ENCODE measurements around the gene PCDH19. TPM values are rescaled to one million over a fixed set of nuclear protein-coding genes. Genes with fewer than 3 reads are reported as not detected.
"Not testable (repeated sequence)": the region's sequence is repeated elsewhere in the genome, so short reads cannot be mapped to it uniquely, and the experiment has no call there.

Gene PCDH19
- total and polyA plus RNA-seq, 12 donors, result 0.15 to 1.8 (median 0.63) TPM

DNA sequence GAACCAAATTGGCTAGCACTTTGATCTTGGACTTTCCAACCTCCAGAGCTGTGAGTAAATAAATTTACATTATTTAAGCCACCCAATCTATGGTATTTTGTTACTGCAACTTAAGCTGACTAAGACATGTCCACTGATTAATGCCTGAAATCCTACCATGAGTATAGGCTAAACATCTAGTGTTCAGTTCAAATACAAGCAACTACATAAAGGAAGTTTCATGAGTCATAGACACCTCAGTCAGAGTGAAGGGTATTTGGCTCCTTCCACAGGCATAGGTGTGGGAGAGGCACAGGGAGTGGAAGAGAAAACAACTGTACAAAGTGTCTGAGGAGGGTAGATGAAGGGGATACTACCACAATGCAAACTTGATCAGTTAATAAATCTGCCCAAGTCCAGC lies 35.5 kb upstream of the PCDH19 start:
- H3K27ac ChIP-seq, result no peak overlapping the region
- ATAC-seq, result no peak
- H3K27me3 ChIP-seq, result peaks cover 0 to 21% (median 0%) of the 10 kb centered on the region in 7 donors
- H3K4me1 ChIP-seq, result peaks cover 0 to 11% (median 1%) of the 10 kb centered on the region in 9 donors
- H3K9me3 ChIP-seq, result no peaks in the 10 kb centered on the region
- intact Hi-C loops (cut with DNase I), result loop anchor here in 2 of 10 donors (10.0 kb wide), 3 partner anchors 69 to 189 kb away; partner anchors contain the start of gene TSPAN6 (in 1 of the 2)
- TF ChIP-seq, protein P1, sequence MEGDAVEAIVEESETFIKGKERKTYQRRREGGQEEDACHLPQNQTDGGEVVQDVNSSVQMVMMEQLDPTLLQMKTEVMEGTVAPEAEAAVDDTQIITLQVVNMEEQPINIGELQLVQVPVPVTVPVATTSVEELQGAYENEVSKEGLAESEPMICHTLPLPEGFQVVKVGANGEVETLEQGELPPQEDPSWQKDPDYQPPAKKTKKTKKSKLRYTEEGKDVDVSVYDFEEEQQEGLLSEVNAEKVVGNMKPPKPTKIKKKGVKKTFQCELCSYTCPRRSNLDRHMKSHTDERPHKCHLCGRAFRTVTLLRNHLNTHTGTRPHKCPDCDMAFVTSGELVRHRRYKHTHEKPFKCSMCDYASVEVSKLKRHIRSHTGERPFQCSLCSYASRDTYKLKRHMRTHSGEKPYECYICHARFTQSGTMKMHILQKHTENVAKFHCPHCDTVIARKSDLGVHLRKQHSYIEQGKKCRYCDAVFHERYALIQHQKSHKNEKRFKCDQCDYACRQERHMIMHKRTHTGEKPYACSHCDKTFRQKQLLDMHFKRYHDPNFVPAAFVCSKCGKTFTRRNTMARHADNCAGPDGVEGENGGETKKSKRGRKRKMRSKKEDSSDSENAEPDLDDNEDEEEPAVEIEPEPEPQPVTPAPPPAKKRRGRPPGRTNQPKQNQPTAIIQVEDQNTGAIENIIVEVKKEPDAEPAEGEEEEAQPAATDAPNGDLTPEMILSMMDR (IDR thresholded peaks at IDR 0.05), result no peak
- no peaks in the 10 kb centered on the region for H3K36me3 ChIP-seq
- DNase-seq, result no peak
- H3K4me3 ChIP-seq, result no peak overlapping the region

DNA sequence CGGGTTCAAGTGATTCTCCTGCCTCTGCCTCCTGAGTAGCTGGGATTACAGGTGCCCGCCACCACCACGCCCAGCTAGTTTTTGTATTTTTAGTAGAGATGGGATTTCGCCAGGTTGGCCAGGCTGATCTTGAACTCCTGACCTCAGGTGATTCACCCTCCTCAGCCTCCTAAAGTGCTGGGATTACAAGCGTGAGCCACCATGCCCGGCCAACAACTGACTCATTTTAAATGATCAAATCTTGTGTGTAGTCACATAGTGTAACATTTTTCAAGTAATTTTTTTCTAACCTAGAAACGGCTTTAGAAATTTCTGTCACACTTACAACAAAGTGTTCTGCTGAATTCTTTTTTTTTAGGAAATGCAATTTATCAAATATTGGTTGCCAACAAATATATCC lies 31.2 kb upstream of the PCDH19 start:
- peaks cover 0 to 16% (median 0%) of the 10 kb centered on the region in 7 donors for H3K27me3 ChIP-seq
- not testable (repeated sequence) for ATAC-seq, H3K27ac ChIP-seq, H3K9me3 ChIP-seq, H3K36me3 ChIP-seq, H3K4me1 ChIP-seq, DNase-seq, H3K4me3 ChIP-seq
- 87 to 94% methylated on average over 7 of the region's 7 CpGs for WGBS, 2 donors
- intact Hi-C loops (cut with DNase I), result loop anchor here in 2 of 10 donors (10.0 kb wide), 3 partner anchors 73 to 193 kb away; partner anchors contain the start of gene TSPAN6 (in 1 of the 2)

DNA sequence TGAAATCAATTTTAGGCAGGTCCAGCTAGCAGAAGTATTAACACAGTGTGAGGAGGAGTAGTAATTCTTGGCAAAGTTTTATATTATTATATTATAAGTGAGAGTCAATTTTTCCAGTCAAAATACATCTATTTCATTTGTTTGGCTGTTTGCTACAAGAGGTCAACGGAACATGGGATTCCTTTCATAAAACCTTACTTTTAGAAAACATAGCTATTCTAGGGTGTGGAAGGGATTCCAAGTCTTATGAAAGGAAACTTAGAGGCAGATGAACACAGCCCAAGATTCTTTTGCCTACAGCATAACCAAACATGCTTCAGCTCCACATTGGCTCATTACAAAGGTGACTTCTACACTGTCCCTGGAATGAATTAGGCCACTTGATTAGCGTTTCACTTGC lies 29.9 kb upstream of the PCDH19 start:
- H3K9me3 ChIP-seq, result no peaks in the 10 kb centered on the region
- no peak for DNase-seq
- WGBS, 2 donors, result 87 to 89% methylated on average over 2 of the region's 2 CpGs
- H3K27ac ChIP-seq, result no peak overlapping the region
- intact Hi-C loops (cut with DNase I), result loop anchor here in 2 of 10 donors (10.0 kb wide), 3 partner anchors 75 to 195 kb away; partner anchors contain the start of gene TSPAN6 (in 1 of the 2)
- no peaks in the 10 kb centered on the region for H3K36me3 ChIP-seq
- no peak for ATAC-seq
- peaks cover 0 to 9% (median 0%) of the 10 kb centered on the region in 7 donors for H3K27me3 ChIP-seq
- H3K4me1 ChIP-seq, result no peaks in the 10 kb centered on the region
- H3K4me3 ChIP-seq, result no peak overlapping the region
- TF ChIP-seq, protein P1 (IDR thresholded peaks at IDR 0.05), result no peak

DNA sequence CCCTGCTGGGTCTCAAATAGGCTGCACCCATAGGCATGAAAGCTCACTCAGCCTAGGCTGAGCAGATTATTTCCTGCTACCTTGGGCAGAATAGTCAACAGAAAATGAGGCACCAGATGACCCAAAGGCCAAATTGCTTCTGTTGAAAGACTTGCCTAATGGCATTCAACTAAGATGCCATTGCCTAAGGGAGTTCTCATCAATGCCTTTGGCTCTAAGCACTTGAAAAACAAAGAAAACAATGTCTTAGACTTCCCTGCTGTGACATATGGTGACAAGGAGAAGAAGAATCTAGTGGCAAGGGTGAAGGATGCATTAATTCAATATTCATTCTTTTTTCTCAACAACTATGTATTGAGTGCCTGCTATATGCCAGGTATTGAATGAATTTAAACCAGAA lies 25.7 kb upstream of the PCDH19 start:
- Histone ChIP-seq H3K4me1 (no peaks in the 10 kb centered on the region), H3K4me3 (no peak overlapping the region), H3K27me3 (peaks cover 0 to 20% (median 0%) of the 10 kb centered on the region in 7 donors), H3K36me3 (no peaks in the 10 kb centered on the region), H3K9me3 (no peaks in the 10 kb centered on the region), H3K27ac (no peak overlapping the region)
- ATAC-seq, result no peak
- DNase-seq, result no peak
- TF ChIP-seq, protein P1 (IDR thresholded peaks at IDR 0.05), result no peak
- intact Hi-C loops (cut with DNase I), result no loop called here

DNA sequence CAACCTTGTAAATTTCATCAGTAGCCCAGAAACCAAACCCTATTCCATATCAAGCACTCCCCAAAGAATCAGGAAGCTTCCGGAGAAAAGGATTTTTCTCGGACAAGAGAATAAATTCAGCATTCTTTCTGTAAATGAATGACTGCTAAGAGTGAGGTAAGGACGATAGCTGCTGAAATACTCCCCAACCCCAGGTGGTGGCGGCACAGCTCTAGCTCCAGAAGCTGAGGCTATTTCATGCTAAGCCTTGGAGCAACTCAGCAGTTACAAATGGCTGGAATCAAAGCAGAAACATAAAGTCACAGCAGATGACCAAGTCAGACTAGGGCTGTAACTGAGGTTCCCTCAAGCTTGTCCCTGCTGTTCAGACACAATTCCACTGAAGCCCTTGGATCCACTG lies 13.9 kb upstream of the PCDH19 start:
- no peak overlapping the region for H3K27ac ChIP-seq
- no peak for ATAC-seq

More for the DNA sequence above, 13.9 kb upstream of the PCDH19 start:
- H3K36me3 ChIP-seq, result no peaks in the 10 kb centered on the region
- no peak overlapping the region for H3K4me3 ChIP-seq
- H3K4me1 ChIP-seq, result peaks cover 0 to under 1% (median 0%) of the 10 kb centered on the region in 9 donors
- peaks cover 0 to 3% (median 0%) of the 10 kb centered on the region in 11 donors for H3K9me3 ChIP-seq
- intact Hi-C loops (cut with DNase I), result no loop called here
- H3K27me3 ChIP-seq, result peaks cover 0 to 6% (median 0%) of the 10 kb centered on the region in 7 donors
- WGBS, 2 donors, result 61 to 62% methylated on average over 4 of the region's 4 CpGs
- DNase-seq, result no peak
- TF ChIP-seq, protein P1 (IDR thresholded peaks at IDR 0.05), result peak in 1 of 9 donors; percentile 13
